ENCODE measurements around the gene NDUFC2.
"Not testable (repeated sequence)": the region's sequence is repeated elsewhere in the genome, so short reads cannot be mapped to it uniquely, and the experiment has no call there.

NDUFC2 gene

DNA sequence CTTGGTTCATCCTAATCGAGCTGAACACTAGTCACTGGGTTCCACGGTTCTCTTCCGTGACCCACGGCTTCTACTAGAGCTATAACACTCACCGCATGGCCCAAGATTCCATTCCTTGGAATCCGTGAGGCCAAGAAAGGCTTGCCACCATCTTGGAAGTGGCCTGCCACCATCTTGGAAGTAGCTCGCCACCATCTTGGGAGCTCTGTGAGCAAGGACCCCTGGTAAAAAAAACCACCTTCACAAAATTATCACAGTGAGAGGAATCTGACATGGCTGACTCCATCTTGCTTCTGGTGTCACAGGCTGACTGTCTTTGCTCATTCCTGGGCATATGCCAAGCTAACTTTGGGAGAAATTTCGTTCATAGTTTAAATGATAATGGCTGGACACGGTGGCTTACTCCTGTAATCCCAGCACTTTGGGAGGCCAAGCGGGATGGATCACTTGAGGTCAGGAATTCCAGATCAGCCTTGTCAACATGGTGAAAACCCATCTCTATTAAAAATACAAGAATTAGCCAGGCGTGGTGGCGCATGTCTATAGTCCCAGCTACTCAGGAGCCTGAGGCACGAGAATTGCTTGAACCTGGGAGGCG, 37.7 kb downstream of the NDUFC2 start:
- TF ChIP-seq, protein P1, sequence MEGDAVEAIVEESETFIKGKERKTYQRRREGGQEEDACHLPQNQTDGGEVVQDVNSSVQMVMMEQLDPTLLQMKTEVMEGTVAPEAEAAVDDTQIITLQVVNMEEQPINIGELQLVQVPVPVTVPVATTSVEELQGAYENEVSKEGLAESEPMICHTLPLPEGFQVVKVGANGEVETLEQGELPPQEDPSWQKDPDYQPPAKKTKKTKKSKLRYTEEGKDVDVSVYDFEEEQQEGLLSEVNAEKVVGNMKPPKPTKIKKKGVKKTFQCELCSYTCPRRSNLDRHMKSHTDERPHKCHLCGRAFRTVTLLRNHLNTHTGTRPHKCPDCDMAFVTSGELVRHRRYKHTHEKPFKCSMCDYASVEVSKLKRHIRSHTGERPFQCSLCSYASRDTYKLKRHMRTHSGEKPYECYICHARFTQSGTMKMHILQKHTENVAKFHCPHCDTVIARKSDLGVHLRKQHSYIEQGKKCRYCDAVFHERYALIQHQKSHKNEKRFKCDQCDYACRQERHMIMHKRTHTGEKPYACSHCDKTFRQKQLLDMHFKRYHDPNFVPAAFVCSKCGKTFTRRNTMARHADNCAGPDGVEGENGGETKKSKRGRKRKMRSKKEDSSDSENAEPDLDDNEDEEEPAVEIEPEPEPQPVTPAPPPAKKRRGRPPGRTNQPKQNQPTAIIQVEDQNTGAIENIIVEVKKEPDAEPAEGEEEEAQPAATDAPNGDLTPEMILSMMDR (IDR thresholded peaks at IDR 0.05; ENCODE audit: control insufficient read depth, extremely low read depth, insufficient read depth) = no peak
- no peak for DNase-seq (ENCODE audit: low read depth)

DNA sequence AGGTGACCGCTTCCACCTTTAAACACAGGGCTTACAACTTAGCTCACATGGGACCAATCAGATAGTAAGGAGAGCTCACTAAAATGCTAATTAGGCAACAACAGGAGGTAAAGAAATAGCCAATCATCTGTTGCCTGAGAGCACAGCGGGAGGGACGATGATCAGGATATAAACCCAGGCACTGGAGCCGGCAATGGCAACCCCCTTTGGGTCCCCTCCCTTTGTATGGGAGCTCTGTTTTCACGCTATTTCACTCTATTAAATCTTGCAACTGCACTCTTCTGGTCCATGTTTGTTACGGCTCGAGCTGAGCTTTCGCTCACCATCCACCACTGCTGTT, 38.3 kb downstream of the NDUFC2 start:
- DNase-seq (ENCODE audit: low read depth); H3K4me3 ChIP-seq (ENCODE audit: low read depth, low read length): not testable (repeated sequence)

More for the DNA sequence above, 37.7 kb downstream of the NDUFC2 start:
- no peak overlapping the region for H3K4me3 ChIP-seq (ENCODE audit: low read depth, low read length)

DNA sequence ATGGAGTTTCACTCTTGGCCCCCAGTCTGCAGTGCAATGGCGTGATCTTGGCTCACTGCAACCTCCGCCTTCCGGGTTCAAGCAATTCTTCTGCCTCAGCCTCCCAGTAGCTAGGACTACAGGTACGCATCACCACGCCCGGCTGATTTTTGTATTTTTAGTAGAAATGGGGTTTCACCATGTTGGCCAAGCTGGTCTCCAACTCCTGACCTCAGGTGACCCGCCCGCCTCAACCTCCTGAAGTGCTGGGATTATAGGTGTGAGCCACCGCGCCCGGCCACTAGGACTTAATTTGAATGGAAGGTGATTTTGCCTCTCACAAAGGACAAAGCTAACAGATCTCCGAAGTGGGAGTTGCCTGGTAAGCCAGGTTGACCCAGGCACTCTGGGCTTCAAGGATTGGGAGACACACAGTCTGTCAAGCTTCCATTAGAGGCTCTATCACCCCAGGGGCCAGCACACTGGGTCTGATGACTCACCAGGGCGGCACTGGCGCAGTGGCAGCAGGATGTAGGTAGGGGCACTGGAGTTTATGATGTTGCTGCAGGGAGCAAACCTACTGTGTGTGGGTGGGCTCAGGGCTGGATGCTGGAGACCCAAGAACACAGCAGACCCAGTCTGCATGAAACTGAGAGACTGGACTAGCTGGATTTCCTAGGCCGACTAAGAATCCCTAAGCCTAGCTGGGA, 38.8 kb downstream of the NDUFC2 start:
- TF ChIP-seq, protein P1 (IDR thresholded peaks at IDR 0.05; ENCODE audit: control insufficient read depth, extremely low read depth, insufficient read depth) = no peak
- no peak overlapping the region for H3K4me3 ChIP-seq (ENCODE audit: low read depth, low read length)
- DNase-seq (ENCODE audit: low read depth) = no peak

DNA sequence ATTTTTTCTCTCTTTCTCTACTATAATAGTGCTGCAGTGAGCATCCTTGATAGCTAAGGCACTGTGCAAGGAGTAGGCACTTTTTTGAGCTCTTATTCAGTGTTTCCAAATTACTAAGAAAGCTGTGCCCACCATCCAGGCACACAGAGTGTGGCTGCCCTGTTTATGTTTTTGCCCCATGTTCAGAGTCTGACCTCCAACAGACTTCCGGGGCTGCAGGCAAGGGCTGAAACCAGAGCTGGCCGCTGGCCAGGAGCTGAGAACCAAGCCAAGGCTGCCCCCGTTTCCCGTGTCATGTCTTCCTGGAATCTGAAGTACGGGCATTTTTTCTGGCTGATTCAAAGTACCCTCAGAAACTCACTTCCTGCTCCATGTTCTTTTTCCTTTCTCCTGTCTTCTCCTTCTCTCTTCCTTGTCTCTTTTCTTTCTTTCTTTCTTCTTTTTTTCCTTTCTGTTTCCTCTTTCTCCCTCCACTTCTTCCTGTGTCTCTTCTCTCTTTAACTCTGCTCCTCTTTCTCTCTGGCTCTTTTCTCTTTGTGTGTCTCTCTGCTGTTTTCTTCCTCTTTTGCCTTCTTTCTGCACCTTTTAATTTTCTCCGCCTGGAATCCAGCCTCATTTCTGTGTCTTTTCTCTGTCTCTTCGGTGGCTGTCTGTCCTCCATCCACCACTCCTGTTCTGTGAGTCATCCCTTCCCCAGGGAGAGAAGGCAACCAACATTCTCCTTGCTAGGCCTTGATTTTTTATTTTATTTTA, 39.6 kb downstream of the NDUFC2 start:
- no peak for DNase-seq (ENCODE audit: low read depth)

DNA sequence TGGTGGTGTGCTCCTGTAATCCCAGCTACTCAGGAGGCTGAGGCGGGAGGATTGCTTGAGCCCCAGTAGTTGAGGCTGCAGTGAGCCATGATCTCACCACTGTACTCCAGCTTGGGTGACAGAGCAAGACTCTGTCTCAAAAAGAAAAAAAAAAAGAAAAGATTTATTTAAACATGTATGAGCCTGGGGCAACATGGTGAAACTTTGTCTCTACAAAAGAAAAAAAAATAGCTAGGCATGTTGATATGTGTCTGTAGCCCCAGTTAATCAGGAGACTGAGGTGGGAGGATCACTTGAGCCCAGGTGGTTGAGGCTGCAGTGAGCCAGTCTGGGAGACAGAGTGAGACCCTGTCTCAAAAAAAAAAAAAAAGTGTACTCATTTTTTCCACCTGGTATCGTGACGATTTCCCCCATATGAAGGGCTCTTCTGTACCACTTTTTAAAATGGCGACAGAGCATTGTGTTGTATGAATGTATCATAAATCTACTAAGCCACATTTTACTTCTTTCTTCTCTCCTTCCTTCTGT, 40.2 kb downstream of the NDUFC2 start:
- DNase-seq (ENCODE audit: low read depth) = no peak
- TF ChIP-seq, protein P1 (IDR thresholded peaks at IDR 0.05; ENCODE audit: control insufficient read depth, extremely low read depth, insufficient read depth) = no peak
- no peak overlapping the region for H3K4me3 ChIP-seq (ENCODE audit: low read depth, low read length)

More for the DNA sequence above, 39.6 kb downstream of the NDUFC2 start:
- H3K4me3 ChIP-seq (ENCODE audit: low read depth, low read length) = no peak overlapping the region
- TF ChIP-seq, protein P1 (IDR thresholded peaks at IDR 0.05; ENCODE audit: control insufficient read depth, extremely low read depth, insufficient read depth) = no peak

DNA sequence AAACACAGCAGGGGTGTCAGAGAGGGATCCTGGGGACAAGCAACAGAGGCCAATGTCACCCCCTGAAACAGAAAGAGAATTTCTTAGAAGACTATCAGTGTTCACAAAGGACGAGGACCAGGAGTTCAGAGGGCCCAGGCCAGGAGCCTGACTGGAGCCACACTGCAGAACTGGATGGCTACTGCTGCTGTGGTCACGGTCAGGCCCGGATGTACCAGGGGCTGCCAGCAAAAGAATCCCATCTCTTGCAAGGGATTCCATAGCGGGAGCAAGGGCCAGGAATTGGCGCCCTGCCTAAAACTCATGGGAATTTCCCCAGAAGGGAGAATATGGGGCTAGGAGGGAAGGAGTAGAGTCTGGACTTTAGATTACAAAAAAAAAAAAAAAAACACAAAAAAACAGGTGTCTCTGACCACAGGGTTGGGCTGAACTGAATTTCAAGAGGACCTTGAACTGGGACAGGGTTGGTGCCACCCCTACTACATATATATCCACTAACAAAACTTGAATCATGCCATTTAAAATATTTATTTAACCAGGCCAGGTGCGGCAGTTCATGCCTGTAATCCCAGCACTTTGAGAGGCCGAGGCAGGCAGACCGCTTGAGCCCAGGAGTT, 40.9 kb downstream of the NDUFC2 start:
- no peak for DNase-seq (ENCODE audit: low read depth)
- TF ChIP-seq, protein P1 (IDR thresholded peaks at IDR 0.05; ENCODE audit: control insufficient read depth, extremely low read depth, insufficient read depth) = no peak
- H3K4me3 ChIP-seq (ENCODE audit: low read depth, low read length) = no peak overlapping the region
